ENCODE results near the gene MLLT10. TPM values are rescaled to one million over a fixed set of nuclear protein-coding genes. Genes with fewer than 3 reads are reported as not detected.

The MLLT10 gene
- total and polyA plus RNA-seq, 10 of the 15 experiments (the other 5 are each of a cell fraction or from before 2014, with no cell fraction given): 8.7 to 61.1 (median 28.5) TPM

DNA sequence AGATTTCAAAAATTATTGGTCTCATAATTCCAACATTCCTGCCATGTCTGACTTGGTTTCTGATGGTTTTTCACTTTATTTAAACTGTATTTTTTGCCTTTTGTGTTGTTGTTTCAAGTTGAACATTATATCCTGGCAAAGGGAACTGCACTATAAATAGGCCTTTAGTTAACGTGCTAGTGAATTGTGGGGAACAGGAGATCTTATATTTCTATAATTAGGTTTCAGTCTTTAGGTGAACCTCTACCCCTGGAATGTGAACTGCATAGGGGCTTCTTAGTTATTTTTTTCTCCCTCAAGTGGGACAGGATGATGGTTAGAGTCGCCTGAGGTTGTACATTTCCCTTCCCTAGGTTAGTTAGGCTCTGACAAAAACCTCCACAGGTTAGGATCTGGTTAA is 128.6 kb downstream of the MLLT10 start (continued):
- TF ChIP-seq, protein P1, sequence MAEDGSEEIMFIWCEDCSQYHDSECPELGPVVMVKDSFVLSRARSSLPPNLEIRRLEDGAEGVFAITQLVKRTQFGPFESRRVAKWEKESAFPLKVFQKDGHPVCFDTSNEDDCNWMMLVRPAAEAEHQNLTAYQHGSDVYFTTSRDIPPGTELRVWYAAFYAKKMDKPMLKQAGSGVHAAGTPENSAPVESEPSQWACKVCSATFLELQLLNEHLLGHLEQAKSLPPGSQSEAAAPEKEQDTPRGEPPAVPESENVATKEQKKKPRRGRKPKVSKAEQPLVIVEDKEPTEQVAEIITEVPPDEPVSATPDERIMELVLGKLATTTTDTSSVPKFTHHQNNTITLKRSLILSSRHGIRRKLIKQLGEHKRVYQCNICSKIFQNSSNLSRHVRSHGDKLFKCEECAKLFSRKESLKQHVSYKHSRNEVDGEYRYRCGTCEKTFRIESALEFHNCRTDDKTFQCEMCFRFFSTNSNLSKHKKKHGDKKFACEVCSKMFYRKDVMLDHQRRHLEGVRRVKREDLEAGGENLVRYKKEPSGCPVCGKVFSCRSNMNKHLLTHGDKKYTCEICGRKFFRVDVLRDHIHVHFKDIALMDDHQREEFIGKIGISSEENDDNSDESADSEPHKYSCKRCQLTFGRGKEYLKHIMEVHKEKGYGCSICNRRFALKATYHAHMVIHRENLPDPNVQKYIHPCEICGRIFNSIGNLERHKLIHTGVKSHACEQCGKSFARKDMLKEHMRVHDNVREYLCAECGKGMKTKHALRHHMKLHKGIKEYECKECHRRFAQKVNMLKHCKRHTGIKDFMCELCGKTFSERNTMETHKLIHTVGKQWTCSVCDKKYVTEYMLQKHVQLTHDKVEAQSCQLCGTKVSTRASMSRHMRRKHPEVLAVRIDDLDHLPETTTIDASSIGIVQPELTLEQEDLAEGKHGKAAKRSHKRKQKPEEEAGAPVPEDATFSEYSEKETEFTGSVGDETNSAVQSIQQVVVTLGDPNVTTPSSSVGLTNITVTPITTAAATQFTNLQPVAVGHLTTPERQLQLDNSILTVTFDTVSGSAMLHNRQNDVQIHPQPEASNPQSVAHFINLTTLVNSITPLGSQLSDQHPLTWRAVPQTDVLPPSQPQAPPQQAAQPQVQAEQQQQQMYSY (CRISPR knock-in tag; IDR thresholded peaks at IDR 0.05): no peak
- TF ChIP-seq CHD4 (IDR thresholded peaks at IDR 0.05): no peak
- TF ChIP-seq, protein P2, sequence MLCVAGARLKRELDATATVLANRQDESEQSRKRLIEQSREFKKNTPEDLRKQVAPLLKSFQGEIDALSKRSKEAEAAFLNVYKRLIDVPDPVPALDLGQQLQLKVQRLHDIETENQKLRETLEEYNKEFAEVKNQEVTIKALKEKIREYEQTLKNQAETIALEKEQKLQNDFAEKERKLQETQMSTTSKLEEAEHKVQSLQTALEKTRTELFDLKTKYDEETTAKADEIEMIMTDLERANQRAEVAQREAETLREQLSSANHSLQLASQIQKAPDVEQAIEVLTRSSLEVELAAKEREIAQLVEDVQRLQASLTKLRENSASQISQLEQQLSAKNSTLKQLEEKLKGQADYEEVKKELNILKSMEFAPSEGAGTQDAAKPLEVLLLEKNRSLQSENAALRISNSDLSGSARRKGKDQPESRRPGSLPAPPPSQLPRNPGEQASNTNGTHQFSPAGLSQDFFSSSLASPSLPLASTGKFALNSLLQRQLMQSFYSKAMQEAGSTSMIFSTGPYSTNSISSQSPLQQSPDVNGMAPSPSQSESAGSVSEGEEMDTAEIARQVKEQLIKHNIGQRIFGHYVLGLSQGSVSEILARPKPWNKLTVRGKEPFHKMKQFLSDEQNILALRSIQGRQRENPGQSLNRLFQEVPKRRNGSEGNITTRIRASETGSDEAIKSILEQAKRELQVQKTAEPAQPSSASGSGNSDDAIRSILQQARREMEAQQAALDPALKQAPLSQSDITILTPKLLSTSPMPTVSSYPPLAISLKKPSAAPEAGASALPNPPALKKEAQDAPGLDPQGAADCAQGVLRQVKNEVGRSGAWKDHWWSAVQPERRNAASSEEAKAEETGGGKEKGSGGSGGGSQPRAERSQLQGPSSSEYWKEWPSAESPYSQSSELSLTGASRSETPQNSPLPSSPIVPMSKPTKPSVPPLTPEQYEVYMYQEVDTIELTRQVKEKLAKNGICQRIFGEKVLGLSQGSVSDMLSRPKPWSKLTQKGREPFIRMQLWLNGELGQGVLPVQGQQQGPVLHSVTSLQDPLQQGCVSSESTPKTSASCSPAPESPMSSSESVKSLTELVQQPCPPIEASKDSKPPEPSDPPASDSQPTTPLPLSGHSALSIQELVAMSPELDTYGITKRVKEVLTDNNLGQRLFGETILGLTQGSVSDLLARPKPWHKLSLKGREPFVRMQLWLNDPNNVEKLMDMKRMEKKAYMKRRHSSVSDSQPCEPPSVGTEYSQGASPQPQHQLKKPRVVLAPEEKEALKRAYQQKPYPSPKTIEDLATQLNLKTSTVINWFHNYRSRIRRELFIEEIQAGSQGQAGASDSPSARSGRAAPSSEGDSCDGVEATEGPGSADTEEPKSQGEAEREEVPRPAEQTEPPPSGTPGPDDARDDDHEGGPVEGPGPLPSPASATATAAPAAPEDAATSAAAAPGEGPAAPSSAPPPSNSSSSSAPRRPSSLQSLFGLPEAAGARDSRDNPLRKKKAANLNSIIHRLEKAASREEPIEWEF (IDR thresholded peaks at IDR 0.05; ENCODE audit: insufficient replicate concordance, low read depth, low read length): no peak
- TF ChIP-seq, protein P3, sequence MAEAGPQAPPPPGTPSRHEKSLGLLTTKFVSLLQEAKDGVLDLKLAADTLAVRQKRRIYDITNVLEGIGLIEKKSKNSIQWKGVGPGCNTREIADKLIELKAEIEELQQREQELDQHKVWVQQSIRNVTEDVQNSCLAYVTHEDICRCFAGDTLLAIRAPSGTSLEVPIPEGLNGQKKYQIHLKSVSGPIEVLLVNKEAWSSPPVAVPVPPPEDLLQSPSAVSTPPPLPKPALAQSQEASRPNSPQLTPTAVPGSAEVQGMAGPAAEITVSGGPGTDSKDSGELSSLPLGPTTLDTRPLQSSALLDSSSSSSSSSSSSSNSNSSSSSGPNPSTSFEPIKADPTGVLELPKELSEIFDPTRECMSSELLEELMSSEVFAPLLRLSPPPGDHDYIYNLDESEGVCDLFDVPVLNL (IDR thresholded peaks at IDR 0.05; ENCODE audit: low read depth, low read length): no peak
- no peak for TF ChIP-seq PKNOX1 (IDR thresholded peaks at IDR 0.05)
- TF ChIP-seq NR2C1 (IDR thresholded peaks at IDR 0.05): no peak

All from GM12878 (cell line).